Activated B cell treated with CpG ODN at 0.5 μM for 24 hours (primary cell): ENCODE results near the gene PRR14L. TPM values are rescaled to one million over a fixed set of nuclear protein-coding genes. Genes with fewer than 3 reads are reported as not detected.
"Not testable (repeated sequence)": the region's sequence is repeated elsewhere in the genome, so short reads cannot be mapped to it uniquely, and the experiment has no call there.

Experiments
- ATAC-seq: fragments of 200-7000 bp; cut with Tn5 transposase; one replicate; pipeline ENCODE4 v1.10.0; 2021; ENCODE audit warnings: low read depth, mild to moderate bottlenecking, moderate library complexity
- CTCF ChIA-PET: fragments of 350-600 bp; sonication (Branson Sonifier 250); formaldehyde crosslinking; loops from one replicate; lab custom pipeline; 2021; ENCODE audit warnings: antibody characterized with exemption; lab: Charles Lee
- POLR2A ChIA-PET: fragments of 350-600 bp; sonication (Branson Sonifier 250); formaldehyde crosslinking; loops from one replicate; lab custom pipeline; 2021; ENCODE audit warnings: antibody characterized with exemption; lab: Charles Lee
- DNase-seq: peaks from one replicate; pipeline ENCODE4 v3.0.0; 2022
- H3K27ac Mint-ChIP-seq: one replicate; pipeline ENCODE4 v1.8.0; 2020; ENCODE audit warnings: mixed read lengths
- H3K27me3 Mint-ChIP-seq: one replicate; pipeline ENCODE4 v1.8.0; 2021; ENCODE audit warnings: mixed read lengths
- H3K36me3 Mint-ChIP-seq: one replicate; pipeline ENCODE4 v1.8.0; 2021; ENCODE audit warnings: low read depth, mixed read lengths
- H3K4me1 Mint-ChIP-seq: one replicate; pipeline ENCODE4 v1.8.0; 2021; ENCODE audit warnings: mixed read lengths
- H3K4me3 Mint-ChIP-seq: one replicate; pipeline ENCODE4 v1.8.0; 2020; ENCODE audit warnings: mild to moderate bottlenecking, mixed read lengths
- H3K9me3 Mint-ChIP-seq: one replicate; pipeline ENCODE4 v1.8.0; 2020; ENCODE audit warnings: mixed read lengths
- intact Hi-C: fragments of 100-400 bp; cut with micrococcal nuclease; formaldehyde crosslinking; loops from one replicate; pipeline ENCODE4 v1.15.1; 2024
- total RNA-seq: library from RNA; stranded (reverse); gene quantifications from 2 replicates; pipeline ENCODE4 v1.2.3, GENCODE V29; 2022
- TF ChIP-seq, protein P1 (sequence below): fragments of 200-600 bp; IDR thresholded peaks from one replicate; pipeline ENCODE4 v1.8.0; 2022; ENCODE audit warnings: antibody characterized with exemption, mild to moderate bottlenecking

Gene PRR14L
- total RNA-seq = 49.7 and 59.5 TPM in 2 replicates

DNA sequence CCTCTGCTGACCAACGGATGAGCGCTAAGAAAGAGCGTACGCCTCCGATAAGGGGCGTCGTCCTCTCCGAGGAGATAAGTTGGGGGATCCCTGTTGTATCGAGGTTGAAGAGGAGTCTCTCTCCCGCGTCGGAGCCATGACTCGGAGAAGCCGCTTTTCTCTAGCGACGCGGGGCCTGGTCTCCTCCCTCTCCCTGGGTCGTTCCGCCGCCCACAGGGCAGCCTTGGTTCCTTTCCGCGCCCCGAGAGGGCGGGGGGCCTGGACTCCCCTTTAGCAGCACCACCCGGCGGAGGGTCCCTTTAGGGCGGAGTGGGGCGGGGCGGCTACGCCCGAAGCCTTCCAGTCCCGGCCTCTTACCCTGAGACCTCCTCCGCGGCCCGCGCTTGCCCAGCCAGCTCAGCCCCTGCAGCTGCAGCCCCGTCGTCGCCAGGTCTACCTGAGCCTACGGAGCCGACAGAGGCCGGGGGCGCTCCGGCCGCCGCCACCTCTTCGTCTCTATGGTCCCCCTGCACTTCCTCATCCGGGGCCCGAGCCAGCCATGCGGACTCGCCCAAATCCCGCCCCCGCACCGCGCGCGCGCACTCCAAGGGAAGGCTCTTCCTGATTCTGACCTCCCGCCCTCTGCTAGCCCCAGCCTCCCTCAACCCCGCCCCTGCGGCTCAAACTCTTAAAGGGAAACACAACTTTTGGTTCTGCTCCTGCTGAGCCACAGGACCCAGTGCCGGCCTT, at the start of gene PRR14L:
TSS of gene PRR14L (minus strand) at position 497 of the 729 bp plus-strand sequence. CDS start 11,272 bp downstream, outside the sequence.
- peaks cover 52% of the 10 kb centered on the region for H3K4me1 Mint-ChIP-seq
- intact Hi-C loops = loop anchor here (1.0 to 10.0 kb wide), 10 partner anchors 73 to 782 kb away; partner anchors contain the start of genes DRG1, MORC2, PISD and RTCB
- peak within 1 kb of the TSS; percentile 92 for H3K4me3 Mint-ChIP-seq
- H3K27me3 Mint-ChIP-seq = no peaks in the 10 kb centered on the region
- peak within 1 kb of the TSS; percentile 96 for H3K27ac Mint-ChIP-seq
- DNase-seq (peak; percentile 100), ATAC-seq (peak; percentile 73)
- peaks cover 23% of the 10 kb centered on the region for H3K36me3 Mint-ChIP-seq
- no peaks in the 10 kb centered on the region for H3K9me3 Mint-ChIP-seq
- ChIA-PET POLR2A (interaction anchor here (0.5 to 1.9 kb wide), 7 partner anchors 8 to 535 kb away, joined by 3 to 5 read pairs (median 4); no protein-coding TSS in a partner anchor), CTCF (interaction anchor here (1.2 to 1.3 kb wide), 2 partner anchors 84 to 86 kb away, joined by 3 to 4 read pairs; no protein-coding TSS in a partner anchor)
- TF ChIP-seq, protein P1, sequence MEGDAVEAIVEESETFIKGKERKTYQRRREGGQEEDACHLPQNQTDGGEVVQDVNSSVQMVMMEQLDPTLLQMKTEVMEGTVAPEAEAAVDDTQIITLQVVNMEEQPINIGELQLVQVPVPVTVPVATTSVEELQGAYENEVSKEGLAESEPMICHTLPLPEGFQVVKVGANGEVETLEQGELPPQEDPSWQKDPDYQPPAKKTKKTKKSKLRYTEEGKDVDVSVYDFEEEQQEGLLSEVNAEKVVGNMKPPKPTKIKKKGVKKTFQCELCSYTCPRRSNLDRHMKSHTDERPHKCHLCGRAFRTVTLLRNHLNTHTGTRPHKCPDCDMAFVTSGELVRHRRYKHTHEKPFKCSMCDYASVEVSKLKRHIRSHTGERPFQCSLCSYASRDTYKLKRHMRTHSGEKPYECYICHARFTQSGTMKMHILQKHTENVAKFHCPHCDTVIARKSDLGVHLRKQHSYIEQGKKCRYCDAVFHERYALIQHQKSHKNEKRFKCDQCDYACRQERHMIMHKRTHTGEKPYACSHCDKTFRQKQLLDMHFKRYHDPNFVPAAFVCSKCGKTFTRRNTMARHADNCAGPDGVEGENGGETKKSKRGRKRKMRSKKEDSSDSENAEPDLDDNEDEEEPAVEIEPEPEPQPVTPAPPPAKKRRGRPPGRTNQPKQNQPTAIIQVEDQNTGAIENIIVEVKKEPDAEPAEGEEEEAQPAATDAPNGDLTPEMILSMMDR = no peak

DNA sequence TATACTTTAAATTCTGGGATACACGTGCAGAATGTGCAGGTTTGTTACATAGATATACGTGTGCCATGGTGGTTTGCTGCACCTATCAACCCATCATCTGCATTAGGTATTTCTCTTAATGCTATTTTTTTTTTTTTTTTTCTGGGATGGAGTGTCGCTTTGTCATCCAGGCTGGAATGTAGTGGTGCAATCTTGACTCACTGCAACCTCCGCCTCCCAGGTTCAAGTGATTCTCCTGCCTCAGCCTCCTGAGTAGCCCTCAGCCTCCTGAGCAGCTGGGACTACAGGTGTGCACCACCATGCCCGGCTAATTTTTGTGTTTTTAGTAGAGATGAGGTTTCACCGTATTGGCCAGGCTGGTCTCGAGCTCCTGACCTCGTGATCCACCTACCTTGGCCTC, 49.4 kb upstream of the PRR14L start:
- peaks cover 56% of the 10 kb centered on the region for H3K36me3 Mint-ChIP-seq
- intact Hi-C loops = loop anchor here (10.0 kb wide), 1 partner anchor 145 kb away; the partner anchor contains the start of gene YWHAH
- H3K4me1 Mint-ChIP-seq, DNase-seq, H3K27me3 Mint-ChIP-seq, H3K4me3 Mint-ChIP-seq, CTCF ChIA-PET, ATAC-seq, H3K9me3 Mint-ChIP-seq, H3K27ac Mint-ChIP-seq: not testable (repeated sequence)
- POLR2A ChIA-PET = interaction anchor here (0.7 kb wide), 3 partner anchors 14 to 122 kb away, joined by 3 to 15 read pairs (median 4); no protein-coding TSS in a partner anchor

DNA sequence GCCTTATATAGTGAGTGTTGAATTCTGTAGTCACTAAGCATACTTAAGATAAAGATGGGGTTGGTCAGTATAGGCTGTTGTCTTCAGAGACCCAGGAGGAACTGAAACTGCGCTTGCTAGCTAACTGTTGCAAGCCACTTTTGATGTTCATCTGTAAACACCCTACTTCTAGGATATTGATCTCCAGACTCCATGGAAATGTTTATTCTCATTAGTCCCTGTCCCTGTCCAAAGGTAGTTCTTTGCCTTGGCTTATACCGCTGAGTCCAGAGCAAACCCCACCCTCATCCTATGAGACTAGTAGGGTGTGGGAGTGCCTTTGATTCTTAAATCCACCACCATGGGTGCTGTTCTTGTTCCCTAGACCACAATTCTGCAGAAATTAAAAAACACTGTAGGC, 40.3 kb upstream of the PRR14L start:
- ChIA-PET POLR2A (interaction anchor here (0.6 to 1.3 kb wide), 2 partner anchors 16 to 37 kb away, joined by 6 to 16 read pairs; partner anchors contain the start of gene DEPDC5), CTCF (no interaction called here)
- DNase-seq (no peak), ATAC-seq (peak; percentile 82)
- intact Hi-C loops = loop anchor here (2.0 to 10.0 kb wide), 3 partner anchors 35 to 155 kb away; partner anchors contain the start of genes DEPDC5 and YWHAH
- peaks cover 20% of the 10 kb centered on the region for H3K36me3 Mint-ChIP-seq
- H3K9me3 Mint-ChIP-seq = no peaks in the 10 kb centered on the region
- TF ChIP-seq, protein P1 = no peak
- H3K4me3 Mint-ChIP-seq = peak overlapping the region; percentile 25
- H3K27me3 Mint-ChIP-seq = no peaks in the 10 kb centered on the region
- H3K4me1 Mint-ChIP-seq = peaks cover 36% of the 10 kb centered on the region
- peak overlapping the region; percentile 82 for H3K27ac Mint-ChIP-seq

DNA sequence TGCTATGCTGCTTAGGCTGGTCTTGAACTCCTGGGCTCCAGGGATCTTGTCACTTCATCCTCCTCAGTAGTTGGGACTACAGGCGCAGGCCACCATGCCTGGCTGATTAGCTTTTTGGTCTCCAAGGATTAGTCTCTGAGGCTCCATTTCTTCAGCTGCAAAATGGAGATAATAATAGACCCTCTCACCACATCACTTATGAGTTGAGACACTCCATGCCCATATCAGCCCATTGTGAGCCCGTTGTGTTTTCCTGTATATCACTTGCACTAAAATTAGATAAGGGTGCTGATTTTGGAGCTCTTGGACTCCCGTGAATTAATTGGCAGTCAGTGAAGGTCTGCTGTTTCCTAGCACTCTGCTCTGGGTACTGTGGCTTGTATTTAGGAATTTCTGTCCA, 39.9 kb upstream of the PRR14L start:
- Mint-ChIP-seq H3K27ac (peak overlapping the region; percentile 82), H3K4me3 (peak overlapping the region; percentile 25), H3K9me3 (no peaks in the 10 kb centered on the region), H3K27me3 (no peaks in the 10 kb centered on the region), H3K4me1 (peaks cover 36% of the 10 kb centered on the region), H3K36me3 (peaks cover 23% of the 10 kb centered on the region)
- ChIA-PET CTCF (interaction anchor here (0.6 kb wide), 1 partner anchor 124 kb away, joined by 3 read pairs; no protein-coding TSS in a partner anchor), POLR2A (interaction anchor here (0.5 to 1.3 kb wide), 3 partner anchors 16 to 36 kb away, joined by 3 to 16 read pairs (median 6); partner anchors contain the start of gene DEPDC5)
- TF ChIP-seq, protein P1 = no peak
- ATAC-seq (no peak), DNase-seq (no peak)
- intact Hi-C loops = loop anchor here (2.0 to 10.0 kb wide), 3 partner anchors 35 to 155 kb away; partner anchors contain the start of genes DEPDC5 and YWHAH

DNA sequence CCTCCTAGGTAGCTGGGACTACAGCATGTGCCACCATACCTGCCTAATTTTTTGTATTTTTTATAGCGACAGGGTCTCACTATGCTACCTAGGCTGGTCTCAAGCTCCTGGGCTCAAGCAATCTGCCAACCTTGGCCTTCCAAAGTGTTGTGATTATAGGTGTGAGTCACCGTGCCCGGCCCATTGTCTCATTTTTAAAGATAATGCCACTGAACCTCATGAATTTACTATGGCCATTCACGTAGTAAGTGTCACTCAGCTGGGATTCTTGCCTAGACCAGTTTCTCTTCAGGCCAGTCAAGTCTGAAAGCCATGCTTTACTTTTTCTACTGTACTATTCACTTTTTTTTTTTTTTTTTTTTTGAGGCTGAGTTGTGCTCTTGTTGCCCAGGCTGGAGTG, 26.3 kb upstream of the PRR14L start:
- H3K4me3 Mint-ChIP-seq = no peak overlapping the region
- peaks cover 68% of the 10 kb centered on the region for H3K36me3 Mint-ChIP-seq
- DNase-seq (no peak), ATAC-seq (no peak)
- intact Hi-C loops = no loop called here
- no peak overlapping the region for H3K27ac Mint-ChIP-seq
- ChIA-PET POLR2A (interaction anchor here (0.7 kb wide), 1 partner anchor 122 kb away, joined by 3 read pairs; no protein-coding TSS in a partner anchor), CTCF (no interaction called here)
- H3K27me3 Mint-ChIP-seq = no peaks in the 10 kb centered on the region
- no peaks in the 10 kb centered on the region for H3K4me1 Mint-ChIP-seq
- TF ChIP-seq, protein P1 = no peak
- no peaks in the 10 kb centered on the region for H3K9me3 Mint-ChIP-seq
